Measurements from ENCODE around the gene TFF1. TPM values are rescaled to one million over a fixed set of nuclear protein-coding genes. Genes with fewer than 3 reads are reported as not detected.
A peak's percentile ranks its signal among the peaks of the same experiment; 100 is the strongest.

TFF1 gene
- not detected for total RNA-seq (ENCODE audit: unreplicated experiment)
- long read RNA-seq: 0 reads

DNA sequence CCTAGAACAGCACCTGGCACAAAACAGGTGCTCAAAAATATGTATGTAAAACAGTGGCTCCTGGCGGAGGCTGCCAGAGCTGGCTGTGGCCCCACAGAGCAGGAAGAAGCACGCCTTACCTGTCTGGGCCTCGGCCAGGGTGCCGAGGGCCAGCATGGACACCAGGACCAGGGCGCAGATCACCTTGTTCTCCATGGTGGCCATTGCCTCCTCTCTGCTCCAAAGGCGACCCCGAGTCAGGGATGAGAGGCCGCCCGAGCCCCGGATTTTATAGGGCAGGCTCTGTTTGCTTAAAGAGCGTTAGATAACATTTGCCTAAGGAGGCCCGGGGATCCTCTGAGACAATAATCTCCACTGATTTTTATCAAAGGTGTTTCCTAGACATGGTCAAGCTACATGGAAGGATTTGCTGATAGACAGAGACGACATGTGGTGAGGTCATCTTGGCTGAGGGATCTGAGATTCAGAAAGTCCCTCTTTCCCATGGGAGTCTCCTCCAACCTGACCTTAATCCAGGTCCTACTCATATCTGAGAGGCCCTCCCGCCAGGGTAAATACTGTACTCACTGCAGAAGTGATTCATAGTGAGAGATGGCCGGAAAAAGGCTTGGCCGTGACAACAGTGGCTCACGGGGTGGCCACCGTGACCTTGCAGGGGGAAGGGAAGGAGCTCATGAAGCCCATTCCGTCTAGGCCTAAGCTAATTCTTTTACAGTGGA is at the start of gene TFF1:
TFF1 (minus strand) TSS at position 244 of the 719 bp plus-strand sequence; CDS start at position 204, 40 bp downstream.
- DNase-seq (ENCODE audit: low spot score): no peak
- H3K4me3 Mint-ChIP-seq (ENCODE audit: unreplicated experiment): no peak within 1 kb of the TSS
- TF ChIP-seq, protein P1, sequence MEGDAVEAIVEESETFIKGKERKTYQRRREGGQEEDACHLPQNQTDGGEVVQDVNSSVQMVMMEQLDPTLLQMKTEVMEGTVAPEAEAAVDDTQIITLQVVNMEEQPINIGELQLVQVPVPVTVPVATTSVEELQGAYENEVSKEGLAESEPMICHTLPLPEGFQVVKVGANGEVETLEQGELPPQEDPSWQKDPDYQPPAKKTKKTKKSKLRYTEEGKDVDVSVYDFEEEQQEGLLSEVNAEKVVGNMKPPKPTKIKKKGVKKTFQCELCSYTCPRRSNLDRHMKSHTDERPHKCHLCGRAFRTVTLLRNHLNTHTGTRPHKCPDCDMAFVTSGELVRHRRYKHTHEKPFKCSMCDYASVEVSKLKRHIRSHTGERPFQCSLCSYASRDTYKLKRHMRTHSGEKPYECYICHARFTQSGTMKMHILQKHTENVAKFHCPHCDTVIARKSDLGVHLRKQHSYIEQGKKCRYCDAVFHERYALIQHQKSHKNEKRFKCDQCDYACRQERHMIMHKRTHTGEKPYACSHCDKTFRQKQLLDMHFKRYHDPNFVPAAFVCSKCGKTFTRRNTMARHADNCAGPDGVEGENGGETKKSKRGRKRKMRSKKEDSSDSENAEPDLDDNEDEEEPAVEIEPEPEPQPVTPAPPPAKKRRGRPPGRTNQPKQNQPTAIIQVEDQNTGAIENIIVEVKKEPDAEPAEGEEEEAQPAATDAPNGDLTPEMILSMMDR (IDR thresholded peaks at IDR 0.05; ENCODE audit: unreplicated experiment): no peak
- no peaks in the 10 kb centered on the region for H3K9me3 Mint-ChIP-seq (ENCODE audit: unreplicated experiment)
- peaks cover 3% of the 10 kb centered on the region for H3K4me1 Mint-ChIP-seq (ENCODE audit: unreplicated experiment)
- peaks cover 4% of the 10 kb centered on the region for H3K36me3 Mint-ChIP-seq (ENCODE audit: low read depth, unreplicated experiment)
- H3K27ac Mint-ChIP-seq (ENCODE audit: unreplicated experiment): peak within 1 kb of the TSS; percentile 52
- H3K27me3 Mint-ChIP-seq (ENCODE audit: unreplicated experiment): peaks cover 8% of the 10 kb centered on the region

DNA sequence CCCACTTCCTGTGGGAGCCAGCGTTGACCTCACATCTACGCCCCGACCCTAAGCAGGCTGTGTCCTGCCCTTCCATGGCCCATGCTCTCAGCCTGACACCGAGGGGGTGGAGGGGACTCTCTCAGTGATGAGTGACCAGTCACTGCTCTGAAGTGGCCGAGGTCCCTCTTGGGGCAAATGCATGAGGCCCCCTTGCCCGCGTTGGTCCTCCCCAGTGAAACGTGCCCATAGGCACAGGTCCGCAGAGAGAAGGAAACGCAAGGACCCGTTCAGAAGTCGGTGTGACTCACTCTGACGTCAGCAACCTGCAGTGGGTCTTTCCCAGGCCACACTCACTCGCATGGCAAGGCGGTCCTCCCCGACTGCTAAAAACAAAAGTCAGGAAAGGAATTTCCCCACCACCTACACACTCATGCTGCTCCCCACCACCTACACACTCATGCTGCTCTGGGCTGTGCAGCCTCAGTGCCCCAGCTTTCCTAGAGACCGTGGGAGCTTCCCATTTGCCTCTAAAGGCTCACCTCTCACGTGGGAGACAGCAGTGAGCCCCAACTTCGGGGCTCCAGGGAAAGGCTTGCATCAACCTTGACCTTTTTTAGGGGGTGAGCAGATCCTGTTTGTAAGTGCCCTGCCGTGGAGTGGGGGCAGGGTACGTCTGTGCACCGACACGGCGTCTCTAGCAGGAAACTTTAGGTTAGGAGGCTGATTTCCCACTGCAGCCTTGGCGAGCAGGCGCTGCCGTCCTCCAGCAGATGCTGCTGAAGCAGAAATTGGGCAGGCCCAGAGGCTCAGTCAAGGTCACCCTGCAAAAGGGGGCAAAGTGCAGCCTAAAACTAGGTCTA is 48.8 kb upstream of the TFF1 start:
- DNase-seq (ENCODE audit: low spot score): no peak
- Mint-ChIP-seq H3K36me3 (ENCODE audit: low read depth, unreplicated experiment) (no peaks in the 10 kb centered on the region), H3K4me1 (ENCODE audit: unreplicated experiment) (peaks cover 3% of the 10 kb centered on the region), H3K4me3 (ENCODE audit: unreplicated experiment) (no peak overlapping the region), H3K27ac (ENCODE audit: unreplicated experiment) (no peak overlapping the region), H3K9me3 (ENCODE audit: unreplicated experiment) (no peaks in the 10 kb centered on the region), H3K27me3 (ENCODE audit: unreplicated experiment) (peaks cover 6% of the 10 kb centered on the region)
- TF ChIP-seq, protein P1 (IDR thresholded peaks at IDR 0.05; ENCODE audit: unreplicated experiment): no peak

DNA sequence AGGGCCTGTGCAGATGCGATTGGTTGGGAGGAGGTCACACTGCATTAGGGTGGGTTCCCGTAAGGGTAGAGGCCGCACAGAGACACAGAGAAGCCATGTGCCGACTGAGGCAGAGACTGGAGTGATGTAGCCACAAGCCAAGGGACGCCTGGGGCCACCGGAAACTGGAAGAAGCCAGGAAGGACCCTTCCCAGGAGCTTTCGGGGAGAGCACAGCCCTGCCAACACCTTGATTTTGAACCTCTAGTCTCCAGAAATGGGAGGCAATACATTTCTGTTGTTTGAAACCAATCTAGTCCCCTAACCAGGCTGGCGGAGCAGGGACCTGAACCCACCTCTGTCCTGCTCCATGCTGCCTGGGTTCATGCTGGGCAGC is 48.2 kb upstream of the TFF1 start:
- DNase-seq (ENCODE audit: low spot score): no peak
- H3K27ac Mint-ChIP-seq (ENCODE audit: unreplicated experiment): no peak overlapping the region
- H3K4me3 Mint-ChIP-seq (ENCODE audit: unreplicated experiment): no peak overlapping the region
- H3K4me1 Mint-ChIP-seq (ENCODE audit: unreplicated experiment): peaks cover 3% of the 10 kb centered on the region
- peaks cover 9% of the 10 kb centered on the region for H3K27me3 Mint-ChIP-seq (ENCODE audit: unreplicated experiment)
- TF ChIP-seq, protein P1 (IDR thresholded peaks at IDR 0.05; ENCODE audit: unreplicated experiment): no peak
- no peaks in the 10 kb centered on the region for H3K36me3 Mint-ChIP-seq (ENCODE audit: low read depth, unreplicated experiment)
- no peaks in the 10 kb centered on the region for H3K9me3 Mint-ChIP-seq (ENCODE audit: unreplicated experiment)

DNA sequence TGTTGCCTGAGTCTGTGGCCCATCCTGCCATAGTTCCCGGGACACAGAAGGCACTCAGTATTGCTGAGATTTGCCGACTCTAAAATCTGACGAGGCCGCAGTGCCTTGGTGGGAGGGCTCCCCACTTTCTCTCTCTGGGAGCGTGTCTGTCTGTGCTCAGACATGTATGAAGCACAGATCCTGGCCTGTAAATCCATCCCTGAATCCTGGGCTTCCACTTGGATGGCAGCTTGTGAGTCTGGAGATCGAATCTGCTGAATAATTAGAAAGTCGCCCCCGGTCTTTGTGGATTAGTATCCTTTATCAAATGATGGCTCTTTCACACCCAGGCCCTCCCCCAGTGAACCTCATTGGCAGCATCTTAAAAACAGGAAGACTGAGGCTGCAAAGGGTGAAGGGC is 47.7 kb upstream of the TFF1 start:
- H3K4me1 Mint-ChIP-seq (ENCODE audit: unreplicated experiment): peaks cover 3% of the 10 kb centered on the region
- H3K27me3 Mint-ChIP-seq (ENCODE audit: unreplicated experiment): peaks cover 12% of the 10 kb centered on the region
- H3K4me3 Mint-ChIP-seq (ENCODE audit: unreplicated experiment): no peak overlapping the region
- H3K27ac Mint-ChIP-seq (ENCODE audit: unreplicated experiment): no peak overlapping the region
- no peaks in the 10 kb centered on the region for H3K36me3 Mint-ChIP-seq (ENCODE audit: low read depth, unreplicated experiment)
- no peaks in the 10 kb centered on the region for H3K9me3 Mint-ChIP-seq (ENCODE audit: unreplicated experiment)
- TF ChIP-seq, protein P1 (IDR thresholded peaks at IDR 0.05; ENCODE audit: unreplicated experiment): no peak
- no peak for DNase-seq (ENCODE audit: low spot score)

DNA sequence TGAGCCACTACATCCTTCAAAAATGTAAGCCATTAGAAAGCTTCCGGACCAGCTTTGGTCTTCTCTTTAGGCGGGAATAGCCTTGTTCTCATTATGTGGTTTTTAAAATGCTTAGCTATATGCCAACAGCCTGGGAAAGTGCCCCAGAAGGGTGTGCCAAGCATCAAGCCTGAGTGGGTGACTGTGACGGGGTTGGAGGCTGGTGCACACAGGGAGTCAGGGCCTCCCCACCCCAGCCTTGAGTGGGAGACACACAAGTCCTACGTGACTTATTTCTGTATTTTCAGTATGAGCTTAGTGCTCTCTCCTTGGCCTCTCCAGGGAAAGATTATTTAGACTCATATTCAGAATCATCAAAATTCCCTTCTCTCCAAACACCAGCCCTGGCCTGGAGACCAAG is 47.2 kb upstream of the TFF1 start:
- Mint-ChIP-seq H3K9me3 (ENCODE audit: unreplicated experiment) (no peaks in the 10 kb centered on the region), H3K27ac (ENCODE audit: unreplicated experiment) (no peak overlapping the region), H3K4me1 (ENCODE audit: unreplicated experiment) (peaks cover 3% of the 10 kb centered on the region), H3K4me3 (ENCODE audit: unreplicated experiment) (no peak overlapping the region), H3K27me3 (ENCODE audit: unreplicated experiment) (peaks cover 12% of the 10 kb centered on the region), H3K36me3 (ENCODE audit: low read depth, unreplicated experiment) (no peaks in the 10 kb centered on the region)
- TF ChIP-seq, protein P1 (IDR thresholded peaks at IDR 0.05; ENCODE audit: unreplicated experiment): no peak
- no peak for DNase-seq (ENCODE audit: low spot score)

Measured in endothelial cell (in vitro differentiated cells).